Measurements from ENCODE around the gene KCNA2.

KCNA2 gene

DNA sequence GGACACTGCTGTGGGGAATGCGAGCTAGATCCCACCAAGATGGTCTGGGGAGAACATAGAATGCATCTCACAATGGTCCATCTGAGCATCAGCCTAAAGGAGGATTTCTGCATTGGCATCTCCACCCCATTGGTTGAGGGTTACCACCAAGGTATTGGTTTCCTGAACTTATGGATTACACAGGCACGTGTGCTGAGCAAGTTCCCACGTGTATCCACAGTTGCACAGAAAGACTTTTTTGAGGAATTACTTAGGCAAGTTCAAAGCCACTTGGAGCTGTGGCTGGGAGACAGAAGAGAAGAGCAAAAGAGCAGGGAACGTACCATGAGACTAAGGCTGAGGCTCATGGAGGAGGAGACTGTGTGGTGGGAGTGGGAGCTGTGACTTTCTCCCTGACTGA, 43.1 kb downstream of the KCNA2 start:
- DNase-seq, result no peak

GRCh38 chr1:110561596-110561995, 44.6 kb downstream of the KCNA2 start:
- DNase-seq, result no peak

GRCh38 chr1:110559157-110559556, 47.0 kb downstream of the KCNA2 start:
- DNase-seq, result no peak

GRCh38 chr1:110557481-110557880, 48.7 kb downstream of the KCNA2 start:
- DNase-seq, result no peak

- no peak for DNase-seq
Observed at GRCh38 chr1:110556471-110556807, 49.7 kb downstream of the KCNA2 start.

DNA sequence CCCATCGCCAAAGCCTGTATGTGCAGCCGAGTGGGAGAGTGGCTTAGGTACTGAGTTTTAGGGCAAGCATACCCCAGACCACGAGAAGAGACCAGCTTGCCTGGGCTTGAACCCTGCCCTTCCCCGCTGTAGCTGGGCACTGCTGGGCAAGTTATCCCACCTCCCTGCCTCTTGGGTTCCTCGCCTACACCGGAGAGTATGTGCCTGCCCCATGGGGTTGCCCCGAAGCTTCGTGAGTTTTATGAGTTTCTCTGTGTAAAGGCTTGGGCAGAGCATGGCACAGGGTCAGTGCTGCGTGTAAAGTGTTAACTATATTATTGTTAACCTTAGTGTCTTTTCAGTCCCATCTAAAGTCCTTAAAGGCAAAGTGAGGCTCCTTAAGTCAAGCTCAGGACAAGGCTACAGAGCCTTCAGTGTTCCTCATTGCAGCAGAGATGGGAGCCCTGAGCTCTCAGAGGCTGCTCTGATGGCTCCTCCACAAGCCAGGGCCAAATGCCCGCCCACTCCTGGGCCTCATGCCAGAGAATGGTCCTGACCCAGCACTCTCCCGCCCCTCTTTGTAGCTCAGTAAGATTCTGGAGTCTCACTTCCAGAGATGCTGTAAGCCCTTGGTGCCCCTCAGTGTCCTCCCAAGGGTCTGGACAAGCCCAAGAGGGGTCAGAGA, 50.2 kb downstream of the KCNA2 start:
- no peak for DNase-seq

- DNase-seq, result peak; percentile 34
Observed at GRCh38 chr1:110554871-110555801, 51.0 kb downstream of the KCNA2 start.

DNA sequence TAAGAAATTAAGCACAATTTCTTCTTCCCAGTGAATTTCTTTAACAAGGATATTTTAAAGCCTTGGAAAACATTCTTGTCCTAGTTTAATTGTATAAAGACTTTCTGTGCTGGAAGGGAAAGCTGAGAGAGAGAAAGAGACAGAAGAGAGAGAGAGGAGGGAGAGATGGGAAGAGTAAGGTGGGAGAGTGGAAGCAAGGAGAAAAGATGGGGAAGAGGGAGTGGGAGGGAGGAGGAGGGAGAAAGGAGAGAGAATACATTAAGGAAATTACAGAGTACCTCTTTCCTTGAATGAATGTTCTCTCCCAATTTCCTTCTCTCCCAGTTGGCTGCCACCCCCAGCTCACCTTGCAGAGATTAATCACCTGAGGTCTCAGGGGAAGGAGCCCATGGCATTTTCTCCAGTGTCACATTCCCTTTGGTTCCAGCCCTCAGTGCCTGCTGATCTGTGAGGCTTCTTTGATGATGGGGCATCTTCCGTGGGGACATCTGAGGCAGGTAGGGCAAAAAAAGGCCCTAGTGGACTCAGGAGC, 54.8 kb downstream of the KCNA2 start:
- no peak for DNase-seq

DNA sequence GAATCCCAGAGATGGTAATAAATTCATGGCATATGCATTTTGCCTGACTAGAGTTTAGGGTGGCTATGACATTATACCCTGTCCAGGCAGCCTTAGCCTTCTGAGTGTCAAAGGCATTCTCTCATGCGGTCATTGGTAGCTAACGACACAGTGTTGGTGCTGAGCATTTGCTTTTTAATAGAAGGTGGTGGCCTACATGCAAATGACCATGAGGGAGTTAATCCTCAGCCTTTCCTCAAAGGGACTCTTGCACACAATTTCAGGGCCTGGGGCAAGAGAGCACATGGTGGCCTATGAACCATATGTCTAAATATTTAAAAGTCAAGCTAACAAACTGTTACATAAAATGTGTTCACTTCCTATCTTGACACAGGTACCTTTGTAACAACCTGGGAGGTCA, 56.3 kb downstream of the KCNA2 start:
- no peak for DNase-seq

GRCh38 chr1:110548381-110548780, 57.8 kb downstream of the KCNA2 start:
- no peak for DNase-seq

DNA sequence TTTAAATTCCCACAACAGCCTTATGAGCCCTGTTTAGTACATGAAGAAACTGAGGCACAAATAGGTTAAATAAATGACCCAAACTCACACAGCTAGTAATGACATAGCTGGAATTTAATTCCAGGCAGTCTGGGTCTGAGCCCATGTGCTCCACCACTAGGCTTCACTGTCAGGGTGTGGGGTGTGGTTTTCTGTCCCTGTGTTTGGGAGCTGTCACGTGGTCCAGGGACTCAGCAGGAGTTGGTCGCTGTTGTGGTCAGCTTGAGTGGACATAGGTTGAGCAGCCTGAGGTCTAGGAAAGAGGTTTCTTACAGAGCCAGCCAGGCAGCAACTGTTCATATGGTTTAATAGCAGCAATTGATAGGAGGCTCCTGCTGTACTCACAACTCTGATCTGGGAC, 59.1 kb downstream of the KCNA2 start:
- no peak for DNase-seq

- DNase-seq, result no peak
Observed at GRCh38 chr1:110545492-110545891, 60.7 kb downstream of the KCNA2 start.

DNA sequence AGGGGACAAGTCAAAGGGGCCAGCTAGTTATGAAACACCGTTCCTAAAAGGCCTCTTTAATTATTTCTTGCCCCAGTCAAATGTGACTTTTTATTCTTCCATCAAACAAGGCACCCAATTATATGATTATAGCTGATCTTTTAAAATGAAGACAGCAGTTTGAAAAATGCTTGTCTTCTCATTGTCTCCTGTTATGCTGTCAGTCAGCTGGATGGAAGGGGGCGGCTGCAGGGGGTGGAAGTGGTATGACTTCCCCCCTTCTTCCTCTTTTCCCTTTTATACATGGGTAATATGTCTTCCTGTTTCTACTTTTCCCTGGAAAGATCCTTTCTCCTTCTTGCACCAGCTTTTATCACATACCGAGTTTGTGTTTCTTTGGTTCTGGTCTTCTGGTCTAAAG, 61.4 kb downstream of the KCNA2 start:
- DNase-seq, result peak in 1 of 2 donors; percentile 33

Data from inflammatory macrophage treated with lipopolysaccharide for 1 hour (primary cell).